UCSD-AML1 (cell line): Measurements from ENCODE around the gene CTSO.
"Not testable (repeated sequence)": the region's sequence is repeated elsewhere in the genome, so short reads cannot be mapped to it uniquely, and the experiment has no call there.

ENCODE experiments used
- DNase-seq: peaks from one replicate; lab custom pipeline; 2025; ENCODE audit not compliant: unreplicated experiment; lab: John Stamatoyannopoulos, UW

The CTSO gene

DNA sequence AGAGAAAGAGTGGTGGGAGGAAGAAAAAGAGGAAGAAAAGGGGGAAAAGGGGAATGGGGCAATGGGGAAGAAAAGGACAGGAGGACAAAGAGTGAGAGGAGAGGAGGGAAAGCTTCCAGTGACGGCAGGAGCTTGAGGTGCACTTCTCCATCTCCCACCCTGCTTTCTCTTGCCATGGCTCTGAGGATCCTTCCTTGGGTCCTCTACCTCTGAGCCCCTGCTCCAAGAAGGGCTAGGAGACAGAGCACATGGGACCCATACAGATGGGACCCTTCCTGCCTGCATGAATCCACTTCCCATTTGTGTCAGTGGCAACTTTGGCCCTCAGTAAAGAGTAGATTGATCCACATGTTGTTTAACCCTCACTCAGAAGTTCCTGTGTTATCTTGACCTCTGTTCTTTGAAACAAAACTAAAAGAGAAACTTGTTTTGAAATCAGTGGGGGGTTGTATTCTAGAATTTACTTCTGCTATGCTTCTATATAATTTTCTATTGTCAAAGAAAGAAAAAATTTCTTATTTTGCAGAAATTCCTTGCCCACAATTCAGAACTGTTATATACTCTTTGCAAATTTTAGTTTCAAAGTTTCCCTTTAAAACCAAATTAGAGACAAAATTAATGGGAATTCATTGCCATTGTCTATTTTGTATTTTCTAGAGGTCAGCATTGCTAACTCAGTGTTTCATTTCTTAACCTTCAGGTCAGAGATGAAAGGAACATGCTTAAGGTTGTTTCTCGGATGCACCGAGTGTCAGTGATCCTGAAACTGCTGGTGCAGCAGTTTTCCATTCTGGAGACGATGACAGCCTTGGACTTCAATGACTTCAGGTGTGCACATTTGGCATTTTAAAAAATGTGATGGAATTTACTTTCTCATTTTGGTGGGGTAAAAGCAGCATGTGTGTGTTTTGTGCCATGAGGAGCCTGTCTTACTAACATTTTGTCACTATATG is 45.2 kb downstream of the CTSO start:
- no peak for DNase-seq

DNA sequence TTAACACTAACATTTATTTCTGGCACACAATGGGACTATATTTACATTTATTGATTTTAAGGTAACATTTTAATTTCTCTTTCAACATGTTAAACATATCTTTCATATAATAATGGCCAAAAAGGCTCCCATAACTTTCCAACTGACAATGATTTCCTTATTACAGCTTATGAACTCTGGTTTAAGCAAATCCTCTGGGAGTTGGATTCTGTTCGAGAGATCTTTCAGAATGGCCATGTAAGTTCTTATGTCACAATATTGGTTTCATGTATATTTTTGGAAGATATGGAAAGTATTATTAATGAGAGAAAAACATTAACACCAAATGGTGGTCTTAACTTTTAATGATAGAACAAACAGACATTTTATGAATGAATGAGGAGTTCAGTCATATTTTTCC is 46.1 kb downstream of the CTSO start:
- no peak for DNase-seq

DNA sequence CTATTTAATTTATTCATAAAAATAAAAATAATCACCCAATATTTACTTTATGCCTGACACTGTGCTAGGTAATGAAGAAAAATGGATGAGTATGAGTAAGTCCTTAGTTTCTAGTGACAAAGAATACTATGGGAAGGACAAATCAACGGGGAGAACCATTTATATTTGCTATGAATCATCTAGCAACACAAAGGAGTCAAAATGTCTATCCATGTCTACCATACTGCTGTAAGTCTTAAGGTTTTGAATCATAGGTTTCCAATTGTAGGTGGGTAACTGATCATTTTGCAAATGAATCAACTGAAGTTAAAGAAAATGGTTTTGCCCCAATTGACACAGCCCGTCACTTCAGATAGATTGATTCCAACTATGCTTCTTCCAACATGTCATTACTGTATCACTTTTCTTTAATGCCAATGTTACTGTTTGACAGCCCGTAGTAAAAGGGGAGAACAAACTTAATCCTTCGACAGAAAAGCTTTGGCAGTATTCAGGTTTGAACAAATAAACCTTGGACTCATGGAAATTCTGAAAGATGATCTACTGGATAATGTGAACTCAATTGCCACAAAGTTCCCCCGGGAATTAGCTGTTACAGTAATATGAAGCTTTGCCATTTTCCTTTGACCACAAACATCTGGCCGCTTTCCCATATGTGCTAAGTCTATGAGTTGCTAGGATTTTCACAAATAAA is 47.0 kb downstream of the CTSO start:
- no peak for DNase-seq

DNA sequence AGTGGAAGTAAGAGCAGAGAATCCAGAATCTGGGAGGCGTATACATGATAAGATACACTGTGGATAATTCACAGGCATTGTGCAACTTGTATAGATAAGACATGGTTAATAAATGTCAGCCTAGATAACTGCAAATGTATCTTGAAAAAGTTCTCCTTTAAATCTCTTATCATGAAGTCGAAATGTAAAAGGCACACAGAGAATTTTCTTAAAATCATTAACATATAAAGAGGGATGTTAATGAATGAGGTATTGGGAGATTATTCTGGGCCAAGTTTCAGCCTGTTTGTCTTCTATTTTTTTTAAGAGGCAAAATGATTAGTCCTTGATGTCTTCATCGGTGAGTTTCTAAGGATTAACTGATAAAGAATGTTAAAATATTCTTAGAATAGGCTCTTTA is 49.3 kb downstream of the CTSO start:
- DNase-seq: no peak

DNA sequence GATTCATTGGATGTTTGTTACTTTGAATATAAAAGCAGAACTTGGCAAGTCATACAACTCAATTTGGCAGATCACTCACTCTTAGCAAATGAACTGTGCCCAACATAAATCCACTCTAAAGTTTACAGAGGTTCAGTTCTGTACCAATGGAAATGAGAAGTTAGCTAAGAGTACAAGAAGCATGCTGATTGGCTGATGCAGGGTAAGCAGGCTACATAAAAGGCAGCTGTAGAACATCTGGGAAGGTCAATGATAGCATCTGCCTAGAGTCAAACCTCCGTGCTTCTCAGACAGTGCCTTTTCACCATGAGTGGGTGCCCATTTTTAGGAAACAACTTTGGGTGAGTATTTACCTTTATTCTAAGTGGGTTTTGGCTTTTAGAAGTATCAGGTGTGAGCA is 50.2 kb downstream of the CTSO start, which contains the start of gene TDO2:
TDO2 (plus strand) TSS at position 244 of the 400 bp plus-strand sequence; CDS start at position 307, 63 bp downstream.
- no peak for DNase-seq

DNA sequence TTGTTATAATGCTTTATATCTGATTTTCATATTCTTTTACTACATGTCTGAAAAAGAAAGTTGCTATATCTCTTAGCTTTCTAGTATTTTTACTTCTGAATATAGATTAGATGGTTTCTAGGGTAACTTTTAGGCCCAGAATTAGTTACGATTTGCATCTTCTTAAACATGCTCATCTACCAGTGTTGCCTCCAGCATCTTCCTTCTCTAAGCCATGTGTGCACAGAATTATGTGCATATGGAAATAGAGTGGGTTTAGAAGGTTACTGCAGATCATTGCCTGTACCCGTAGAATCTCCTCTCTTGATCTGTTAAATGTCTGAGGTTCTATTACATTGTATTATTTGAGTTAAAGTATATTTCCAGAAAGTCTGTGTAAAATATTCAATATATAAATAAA is 52.7 kb downstream of the CTSO start:
- no peak for DNase-seq

DNA sequence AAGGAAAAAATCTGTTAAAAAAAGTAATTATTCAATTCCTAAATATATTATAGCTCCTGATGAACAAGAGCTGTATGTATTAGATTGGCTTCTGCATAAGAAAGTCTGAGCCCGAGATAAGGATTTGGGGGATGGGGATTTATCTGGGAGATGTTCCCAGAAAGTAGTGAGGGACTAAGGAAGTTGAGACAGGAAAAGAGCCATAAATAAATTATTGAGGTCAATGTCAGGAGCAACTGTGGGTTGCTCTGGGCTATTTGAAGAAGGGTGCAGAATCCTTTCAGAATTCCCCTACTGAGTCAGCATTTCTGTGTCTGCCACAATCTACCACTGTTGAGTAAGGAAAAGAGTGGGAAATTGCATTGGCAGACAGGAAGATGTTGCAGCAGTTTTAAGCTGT is 53.3 kb downstream of the CTSO start:
- no peak for DNase-seq

DNA sequence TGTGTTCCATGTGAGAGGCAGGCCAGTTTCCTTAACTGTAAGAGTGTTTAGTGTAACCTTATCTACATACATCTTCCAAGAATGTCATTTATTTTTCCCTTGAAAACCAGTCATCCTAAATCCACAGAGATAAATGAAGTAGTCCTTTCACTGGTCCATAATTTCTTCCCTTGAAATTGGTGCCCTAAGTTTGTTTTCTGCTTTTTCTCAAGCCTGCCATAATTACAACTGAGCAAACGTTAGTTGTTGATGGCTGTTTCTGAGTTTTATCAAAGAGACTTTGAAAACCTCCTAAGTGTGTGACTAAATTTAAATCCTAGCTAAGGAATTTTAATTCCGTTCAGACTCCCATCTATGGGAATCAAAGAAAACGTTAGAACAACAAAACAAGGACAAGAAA is 53.8 kb downstream of the CTSO start:
- no peak for DNase-seq

DNA sequence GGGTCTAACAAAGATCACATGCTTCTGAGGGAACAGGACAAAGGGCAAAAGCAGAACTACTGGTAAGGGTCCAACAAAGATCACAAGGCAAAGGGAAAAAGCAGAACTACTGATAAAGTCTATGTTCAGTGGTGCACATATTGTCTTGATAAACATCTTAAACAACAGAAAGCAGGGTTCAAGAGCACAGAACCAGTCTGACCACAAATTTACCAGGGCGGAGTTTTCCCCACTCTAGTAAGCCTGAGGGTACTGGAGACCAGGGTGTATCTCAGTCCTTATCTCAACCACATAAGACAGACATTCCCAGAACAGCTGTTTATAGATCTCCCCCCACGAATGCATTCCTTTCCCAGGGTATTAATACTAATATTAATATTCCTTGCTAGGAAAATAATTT is 55.3 kb downstream of the CTSO start:
- DNase-seq: not testable (repeated sequence)

DNA sequence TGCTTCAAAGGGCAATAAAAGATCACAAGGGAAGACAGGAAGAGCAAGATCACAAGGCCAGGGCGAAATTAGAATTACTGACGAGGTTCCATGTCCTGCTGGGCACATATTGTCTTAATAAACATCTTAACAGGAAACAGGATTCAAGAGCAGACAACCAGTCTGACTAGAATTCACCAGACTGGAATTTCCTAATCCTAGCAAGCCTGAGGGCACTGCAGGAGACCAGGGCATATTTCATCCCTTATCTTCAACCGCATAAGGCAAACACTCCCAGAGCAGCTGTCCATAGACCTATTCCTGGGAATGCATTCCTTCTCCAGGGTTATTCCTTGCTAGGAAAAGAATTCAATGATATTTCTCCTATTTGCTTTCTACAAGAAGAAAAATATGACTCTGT is 62.6 kb downstream of the CTSO start:
- no peak for DNase-seq

DNA sequence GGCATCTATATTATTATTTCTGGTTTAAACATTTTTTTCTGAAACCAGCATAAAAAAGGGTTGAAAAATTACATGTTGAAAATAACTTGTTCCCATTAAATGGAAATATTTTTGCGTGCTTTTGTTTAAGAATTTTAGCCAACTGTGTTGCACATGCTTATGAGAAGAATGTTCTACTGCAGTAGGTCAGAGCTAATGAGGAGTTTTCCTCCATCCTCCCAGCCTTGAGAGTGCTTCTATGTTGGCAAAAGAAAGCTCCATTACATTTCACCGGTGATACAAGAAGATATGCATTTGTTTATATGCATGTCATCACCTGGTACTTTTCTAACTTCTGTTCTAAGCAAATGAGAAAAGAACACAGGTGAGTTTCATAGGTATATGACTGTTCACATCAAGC is 63.7 kb downstream of the CTSO start:
- DNase-seq: no peak

DNA sequence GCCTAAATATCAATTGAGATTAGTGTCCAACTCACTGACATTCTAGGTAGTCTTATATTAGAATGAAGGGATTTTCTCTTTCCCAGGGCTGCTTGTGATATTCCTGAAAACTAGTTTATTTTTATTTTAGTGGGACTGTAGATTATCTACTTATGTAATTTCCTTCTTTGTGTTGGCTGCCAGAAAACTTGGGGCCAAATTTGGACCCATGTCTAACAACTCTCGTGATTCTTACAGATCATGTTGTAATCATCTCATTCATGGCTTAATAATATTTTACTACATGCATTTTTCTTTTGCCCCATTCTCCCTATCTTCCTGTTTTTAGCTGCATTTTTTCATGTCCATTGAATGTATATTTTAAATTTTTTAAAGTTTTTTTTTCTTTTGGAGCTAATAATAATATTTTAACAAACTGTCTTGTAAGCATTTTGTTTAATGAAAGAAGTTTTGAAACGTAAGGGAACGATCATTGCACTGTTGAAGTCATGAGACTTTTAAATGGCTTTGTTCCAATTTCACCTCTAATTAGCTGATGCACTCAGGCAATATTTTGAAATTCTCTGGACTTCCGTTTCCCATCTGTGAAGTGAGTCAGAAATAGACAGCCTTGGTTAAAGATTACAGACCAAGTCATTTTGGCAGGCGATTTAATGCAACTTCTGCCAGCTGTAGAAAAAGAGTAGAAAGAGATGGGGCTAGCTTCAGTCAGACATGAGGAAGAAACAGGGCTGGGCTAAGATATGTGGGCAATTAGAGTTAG is 64.5 kb downstream of the CTSO start:
- DNase-seq: no peak

DNA sequence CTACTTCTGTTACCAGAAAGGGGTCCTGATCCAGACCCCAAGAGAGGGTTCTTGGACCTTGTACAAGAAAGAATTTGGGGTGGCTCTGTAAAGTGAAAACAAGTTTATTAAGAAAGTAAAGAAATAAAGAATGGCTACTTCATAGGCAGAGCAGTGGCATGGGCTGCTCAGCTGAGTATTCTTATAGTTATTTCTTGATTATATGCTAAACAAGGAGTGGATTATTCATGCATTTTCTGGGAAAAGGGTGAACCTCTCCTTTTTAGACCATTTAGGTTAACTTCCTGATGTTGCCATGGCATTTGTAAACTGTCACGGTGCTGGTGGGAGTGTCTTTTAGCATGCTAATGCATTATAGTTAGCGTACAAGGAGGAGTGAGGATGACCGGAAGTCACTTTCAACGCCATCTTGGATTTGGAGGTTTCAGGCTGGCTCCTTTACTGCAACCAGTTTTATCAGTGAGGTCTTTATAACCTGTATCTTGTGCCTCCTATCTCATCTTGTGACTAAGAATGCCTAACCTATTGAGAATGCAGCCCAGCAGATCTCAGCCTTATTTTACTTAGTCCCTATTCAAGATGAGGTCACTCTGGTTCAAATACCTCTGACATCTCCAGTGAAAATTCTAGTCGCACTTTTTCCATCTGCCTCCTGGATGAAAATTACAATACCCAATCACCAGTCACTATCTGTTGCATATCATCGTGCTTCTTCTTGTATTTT is 65.7 kb downstream of the CTSO start:
- DNase-seq: no peak

DNA sequence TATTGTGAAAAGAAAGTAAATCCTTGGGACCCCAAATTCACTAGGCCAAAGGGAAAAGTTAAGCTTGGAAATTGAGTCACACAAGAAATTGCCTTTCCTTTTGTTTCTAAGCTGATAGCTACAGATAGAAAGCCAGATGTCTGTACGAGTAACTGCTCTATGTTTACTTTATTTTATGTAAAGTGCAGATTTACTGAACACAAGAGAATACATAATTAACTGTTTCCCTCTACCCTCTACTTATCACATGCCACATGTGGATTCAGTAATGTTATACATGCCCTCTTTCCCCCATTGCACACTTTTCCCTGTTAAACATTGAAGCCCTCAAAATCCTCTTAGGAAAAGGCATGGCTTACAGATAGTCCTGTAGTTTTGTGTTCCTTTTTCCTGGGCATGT is 66.6 kb downstream of the CTSO start:
- no peak for DNase-seq

DNA sequence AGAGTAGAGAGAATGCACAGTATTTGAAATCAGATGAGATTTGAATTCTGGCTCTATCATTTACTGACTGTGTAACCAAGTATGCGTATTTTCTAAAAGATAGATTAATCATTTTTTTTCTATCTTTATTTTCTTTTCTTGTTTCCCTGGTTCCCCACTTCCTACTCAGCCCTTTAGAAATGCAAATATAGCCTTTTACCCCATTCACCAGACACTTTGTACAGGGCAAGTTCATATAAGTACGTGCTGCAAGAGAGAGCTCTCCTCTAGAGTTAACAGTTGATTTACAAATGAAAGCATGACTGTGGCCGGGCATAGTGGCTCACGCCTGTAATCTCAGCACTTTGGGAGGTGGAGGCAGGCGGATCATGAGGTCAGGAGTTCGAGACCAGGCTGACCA is 68.0 kb downstream of the CTSO start:
- DNase-seq: no peak

DNA sequence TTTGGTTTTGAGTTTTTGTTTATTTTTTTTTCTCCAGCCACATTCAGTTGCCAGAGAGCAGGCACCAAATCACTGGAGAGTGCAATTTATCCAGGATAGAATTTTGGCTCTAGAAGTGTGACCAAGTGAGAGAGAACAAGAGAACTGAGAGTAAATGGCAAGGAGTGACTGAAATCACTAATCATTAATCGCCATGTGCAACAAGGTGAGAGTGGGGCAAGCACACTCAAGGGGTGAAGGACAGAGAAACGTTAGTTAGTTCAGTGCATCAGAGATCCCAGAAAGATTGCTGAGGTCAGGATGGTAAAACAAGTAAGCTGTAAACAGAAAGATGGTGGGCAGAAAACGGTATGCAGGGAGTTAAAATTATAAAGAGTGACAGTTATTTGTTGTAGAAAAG is 69.8 kb downstream of the CTSO start:
- DNase-seq: no peak

DNA sequence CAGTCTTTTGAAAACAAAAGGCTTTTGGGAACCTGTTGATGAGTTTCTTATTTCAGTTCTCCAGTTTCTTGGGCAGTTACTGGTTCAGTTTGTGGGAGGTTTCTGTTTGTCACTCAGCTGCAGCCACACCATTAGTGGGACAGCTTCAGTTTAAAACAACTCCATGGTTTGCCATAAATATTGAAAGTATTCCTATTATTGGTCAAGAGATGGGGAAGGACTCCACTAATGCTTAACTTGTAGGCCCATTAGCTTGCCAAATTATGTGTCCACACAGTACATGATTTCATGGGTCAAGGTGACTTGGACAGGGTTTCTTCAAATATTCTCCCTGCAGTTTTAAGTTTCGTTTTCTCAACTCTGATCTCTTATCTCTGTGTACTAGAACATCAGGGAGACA is 72.1 kb downstream of the CTSO start:
- DNase-seq: no peak

DNA sequence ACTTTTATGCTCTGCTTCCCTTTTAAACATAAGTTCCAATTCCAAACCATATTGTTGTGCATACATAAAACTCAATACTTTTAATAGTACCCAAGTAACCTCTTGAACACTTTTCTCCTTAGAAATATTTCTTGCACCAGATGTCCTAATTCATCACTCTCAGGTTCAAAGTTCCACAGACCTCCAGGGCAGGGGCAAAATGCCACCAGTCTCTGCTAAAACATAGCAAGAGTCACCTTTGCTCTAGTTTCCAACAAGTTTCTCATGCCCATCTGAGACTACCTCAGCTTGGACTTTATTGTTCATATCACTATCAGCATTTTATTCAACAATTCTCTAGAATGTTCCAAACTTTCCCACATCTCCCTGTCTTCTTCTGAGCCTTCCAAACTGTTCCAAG is 73.9 kb downstream of the CTSO start:
- no peak for DNase-seq

DNA sequence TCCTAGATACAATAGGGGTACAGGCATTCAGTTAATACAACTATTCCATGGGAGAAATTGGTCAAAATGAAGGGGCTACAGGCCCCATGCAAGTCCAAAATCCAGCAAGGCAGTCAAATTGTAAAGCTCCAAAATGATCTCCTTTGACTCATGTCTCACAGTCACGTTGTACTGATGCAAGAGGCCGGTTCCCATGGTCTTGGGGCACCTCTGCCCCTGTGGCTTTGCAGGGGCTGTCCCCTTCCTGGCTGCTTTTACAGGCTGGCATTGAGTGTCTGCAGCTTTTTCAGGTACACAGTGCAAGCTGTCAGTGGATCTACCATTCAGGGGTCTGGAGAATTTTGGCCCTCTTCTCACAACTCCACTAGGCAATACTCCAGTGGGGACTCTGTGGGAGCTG is 75.1 kb downstream of the CTSO start:
- no peak for DNase-seq

DNA sequence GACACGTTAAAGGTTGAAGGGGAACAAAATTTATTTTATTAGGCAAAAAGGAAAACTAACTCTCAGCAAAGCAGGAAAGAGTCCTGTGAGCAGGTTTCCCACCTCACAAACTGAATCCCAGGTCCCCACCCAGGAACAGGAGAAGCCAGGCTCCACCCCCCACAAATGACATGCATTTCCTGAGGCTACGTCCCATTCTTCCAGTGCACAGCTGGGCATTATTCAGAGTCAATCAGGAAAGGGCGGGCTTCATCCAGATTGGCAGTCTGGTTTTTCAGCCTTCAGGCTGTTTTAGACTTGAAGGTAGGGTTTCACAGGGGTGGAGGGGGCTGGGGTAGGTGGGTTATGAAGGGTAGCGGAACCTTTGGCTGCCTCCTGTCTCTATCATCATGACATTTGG is 75.7 kb downstream of the CTSO start:
- DNase-seq: no peak

DNA sequence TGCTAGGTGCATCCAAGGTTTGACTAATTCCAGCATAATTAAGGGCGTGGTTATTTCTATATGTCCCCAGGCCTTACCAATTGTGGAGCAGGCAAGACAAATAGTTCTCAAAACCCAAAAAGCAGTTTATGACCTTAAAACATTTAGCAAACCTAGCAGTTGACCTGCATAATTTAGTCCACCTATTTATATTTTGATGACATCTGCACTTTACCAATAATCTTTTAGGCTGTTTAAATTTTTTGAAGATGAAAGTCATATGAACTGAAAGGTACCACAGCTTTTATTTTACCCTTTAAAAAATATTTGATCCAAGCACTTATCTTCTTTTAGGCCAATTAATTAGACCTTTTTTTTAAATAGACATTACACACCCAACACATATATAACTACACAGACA is 77.8 kb downstream of the CTSO start:
- DNase-seq: no peak
